ENCODE results near the gene TXNL4A.

Gene TXNL4A

GRCh38 chr18:79938196-79938595 is 50.2 kb downstream of the TXNL4A start:
- no peak for DNase-seq (ENCODE audit: insufficient read length, low spot score)

DNA sequence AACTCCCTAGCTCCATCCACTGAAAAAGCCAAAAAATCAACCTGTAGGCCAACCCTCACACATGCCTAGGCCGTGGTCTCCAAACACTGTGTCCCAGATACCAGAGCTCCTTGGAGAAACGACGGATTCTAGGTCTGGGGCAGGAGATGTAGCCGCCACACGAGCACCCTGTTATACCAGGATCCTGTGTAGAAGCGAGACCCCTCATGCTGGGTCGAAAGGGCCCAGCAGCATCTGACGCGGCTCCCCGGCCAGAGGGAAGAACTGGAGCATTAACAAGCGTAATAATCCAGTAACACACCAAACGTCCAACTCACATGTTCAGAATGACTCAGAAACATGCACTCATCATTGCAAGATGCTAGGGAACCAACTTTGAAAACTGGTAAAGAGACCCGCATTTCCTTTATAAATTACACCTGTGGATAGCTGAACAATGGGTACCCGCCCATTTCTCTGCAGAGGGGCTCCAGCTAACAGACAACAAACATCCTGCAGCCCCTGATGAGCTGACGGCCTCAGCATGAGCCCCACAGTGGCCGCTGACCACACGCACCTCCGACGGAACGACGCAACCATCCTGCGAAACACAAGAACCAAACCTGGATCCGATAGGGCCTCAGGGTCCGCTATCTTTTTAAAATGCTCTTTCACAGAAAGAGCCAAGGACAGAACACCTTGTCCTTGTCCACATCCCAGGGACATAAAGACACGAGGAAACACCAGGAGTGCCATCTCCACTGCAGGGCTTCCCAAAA is 51.1 kb downstream of the TXNL4A start:
- TF ChIP-seq, protein P1, sequence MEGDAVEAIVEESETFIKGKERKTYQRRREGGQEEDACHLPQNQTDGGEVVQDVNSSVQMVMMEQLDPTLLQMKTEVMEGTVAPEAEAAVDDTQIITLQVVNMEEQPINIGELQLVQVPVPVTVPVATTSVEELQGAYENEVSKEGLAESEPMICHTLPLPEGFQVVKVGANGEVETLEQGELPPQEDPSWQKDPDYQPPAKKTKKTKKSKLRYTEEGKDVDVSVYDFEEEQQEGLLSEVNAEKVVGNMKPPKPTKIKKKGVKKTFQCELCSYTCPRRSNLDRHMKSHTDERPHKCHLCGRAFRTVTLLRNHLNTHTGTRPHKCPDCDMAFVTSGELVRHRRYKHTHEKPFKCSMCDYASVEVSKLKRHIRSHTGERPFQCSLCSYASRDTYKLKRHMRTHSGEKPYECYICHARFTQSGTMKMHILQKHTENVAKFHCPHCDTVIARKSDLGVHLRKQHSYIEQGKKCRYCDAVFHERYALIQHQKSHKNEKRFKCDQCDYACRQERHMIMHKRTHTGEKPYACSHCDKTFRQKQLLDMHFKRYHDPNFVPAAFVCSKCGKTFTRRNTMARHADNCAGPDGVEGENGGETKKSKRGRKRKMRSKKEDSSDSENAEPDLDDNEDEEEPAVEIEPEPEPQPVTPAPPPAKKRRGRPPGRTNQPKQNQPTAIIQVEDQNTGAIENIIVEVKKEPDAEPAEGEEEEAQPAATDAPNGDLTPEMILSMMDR (IDR thresholded peaks at IDR 0.05; ENCODE audit: insufficient read depth, missing control alignments) = no peak
- FAIRE-seq = peak; percentile 83
- no peak for DNase-seq (ENCODE audit: insufficient read length, low spot score)

More at GRCh38 chr18:79938196-79938595, 50.2 kb downstream of the TXNL4A start:
- no peak for FAIRE-seq
- TF ChIP-seq, protein P1 (IDR thresholded peaks at IDR 0.05; ENCODE audit: insufficient read depth, missing control alignments) = no peak

DNA sequence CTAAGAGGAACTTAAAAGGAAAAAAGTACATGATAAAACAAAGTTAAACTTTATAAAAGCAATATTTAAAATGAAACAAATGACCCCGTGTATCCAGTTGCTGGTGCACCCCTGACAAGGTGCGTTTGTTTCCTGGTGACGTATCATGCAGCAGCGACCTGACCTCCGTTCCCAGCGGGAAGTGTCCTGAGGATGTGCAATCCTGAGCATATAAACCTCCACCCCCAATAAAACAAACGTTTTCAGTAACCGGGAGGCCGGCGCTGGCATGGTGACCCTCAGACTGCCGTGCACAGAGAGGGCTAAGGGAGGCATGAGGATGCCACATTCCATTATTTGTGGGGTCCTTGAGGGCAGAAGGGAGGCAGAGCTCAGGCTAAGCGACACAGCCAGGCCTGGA is 51.7 kb downstream of the TXNL4A start:
- FAIRE-seq (no peak), DNase-seq (ENCODE audit: insufficient read length, low spot score) (no peak)
- TF ChIP-seq, protein P1 (IDR thresholded peaks at IDR 0.05; ENCODE audit: insufficient read depth, missing control alignments) = no peak

DNA sequence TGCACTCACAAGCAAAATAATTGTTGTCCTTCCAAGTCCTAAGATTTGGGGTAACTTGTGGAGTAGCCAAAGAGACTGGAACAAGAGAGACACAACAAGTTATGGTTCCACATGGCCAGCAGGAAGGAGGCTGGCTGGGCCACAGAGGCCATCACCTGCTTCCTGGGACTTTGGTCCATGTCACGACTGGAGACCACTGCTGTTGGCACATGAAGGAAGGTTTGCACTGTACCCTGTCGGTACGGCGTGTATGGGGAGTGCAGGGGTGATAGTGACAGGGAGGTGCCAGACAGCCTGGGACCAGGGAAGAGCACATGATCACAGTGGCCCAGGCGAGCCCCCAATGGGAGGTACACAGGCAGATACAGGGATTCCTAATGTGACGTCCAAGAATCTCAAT is 52.4 kb downstream of the TXNL4A start:
- peak; percentile 69 for FAIRE-seq
- TF ChIP-seq, protein P1 (IDR thresholded peaks at IDR 0.05; ENCODE audit: insufficient read depth, missing control alignments) = no peak
- DNase-seq (ENCODE audit: insufficient read length, low spot score) = no peak

DNA sequence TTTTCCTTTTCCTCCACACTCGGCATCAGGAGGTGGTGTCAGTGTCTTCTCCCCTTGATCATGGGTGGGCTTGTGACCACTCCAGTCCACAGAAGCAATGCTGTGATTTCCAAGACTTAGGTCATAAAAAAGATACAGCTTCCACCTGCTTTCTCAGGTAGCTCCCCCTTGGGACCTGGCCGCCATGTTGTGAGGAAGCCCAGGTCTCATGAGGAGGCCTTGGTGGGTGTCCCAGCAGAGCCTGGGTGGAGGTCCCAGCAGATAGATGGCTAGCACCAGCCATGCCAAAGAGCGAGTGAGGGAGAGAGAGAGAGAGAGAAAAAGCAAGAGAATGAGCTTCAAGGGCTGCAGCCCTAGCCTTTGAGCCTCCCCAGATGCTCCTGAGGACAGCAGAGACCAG is 52.9 kb downstream of the TXNL4A start:
- TF ChIP-seq, protein P1 (IDR thresholded peaks at IDR 0.05; ENCODE audit: insufficient read depth, missing control alignments) = no peak
- peak; percentile 11 for FAIRE-seq

DNA sequence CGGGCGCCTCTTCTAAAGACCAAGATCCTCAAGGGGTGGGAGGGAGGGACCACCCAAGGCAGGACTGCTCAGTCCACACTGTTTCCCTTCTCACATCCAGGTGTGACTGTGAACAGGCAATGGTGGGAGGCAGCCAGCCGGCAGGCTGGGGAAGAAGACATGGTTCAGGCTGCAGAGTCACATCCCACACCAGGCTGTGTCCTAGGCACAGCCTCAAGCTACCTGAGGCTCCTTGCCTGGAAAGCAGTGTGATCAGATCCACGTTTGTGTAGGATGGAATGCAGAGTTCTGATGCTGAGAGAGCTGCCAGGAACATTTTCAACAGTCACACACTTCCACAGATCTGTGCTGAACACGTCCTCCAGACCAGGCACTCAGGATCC is 53.3 kb downstream of the TXNL4A start:
- TF ChIP-seq, protein P1 (IDR thresholded peaks at IDR 0.05; ENCODE audit: insufficient read depth, missing control alignments) = no peak
- no peak for DNase-seq (ENCODE audit: insufficient read length, low spot score)
- FAIRE-seq = peak; percentile 85

More for the DNA sequence above, 52.9 kb downstream of the TXNL4A start:
- no peak for DNase-seq (ENCODE audit: insufficient read length, low spot score)
